ENCODE data around the gene LARGE2.

- TF ChIP-seq POLR2AphosphoS5 (IDR thresholded peaks at IDR 0.05) (no peak), POLR2A (IDR thresholded peaks at IDR 0.05) (no peak)
- TF ChIP-seq, protein P1, sequence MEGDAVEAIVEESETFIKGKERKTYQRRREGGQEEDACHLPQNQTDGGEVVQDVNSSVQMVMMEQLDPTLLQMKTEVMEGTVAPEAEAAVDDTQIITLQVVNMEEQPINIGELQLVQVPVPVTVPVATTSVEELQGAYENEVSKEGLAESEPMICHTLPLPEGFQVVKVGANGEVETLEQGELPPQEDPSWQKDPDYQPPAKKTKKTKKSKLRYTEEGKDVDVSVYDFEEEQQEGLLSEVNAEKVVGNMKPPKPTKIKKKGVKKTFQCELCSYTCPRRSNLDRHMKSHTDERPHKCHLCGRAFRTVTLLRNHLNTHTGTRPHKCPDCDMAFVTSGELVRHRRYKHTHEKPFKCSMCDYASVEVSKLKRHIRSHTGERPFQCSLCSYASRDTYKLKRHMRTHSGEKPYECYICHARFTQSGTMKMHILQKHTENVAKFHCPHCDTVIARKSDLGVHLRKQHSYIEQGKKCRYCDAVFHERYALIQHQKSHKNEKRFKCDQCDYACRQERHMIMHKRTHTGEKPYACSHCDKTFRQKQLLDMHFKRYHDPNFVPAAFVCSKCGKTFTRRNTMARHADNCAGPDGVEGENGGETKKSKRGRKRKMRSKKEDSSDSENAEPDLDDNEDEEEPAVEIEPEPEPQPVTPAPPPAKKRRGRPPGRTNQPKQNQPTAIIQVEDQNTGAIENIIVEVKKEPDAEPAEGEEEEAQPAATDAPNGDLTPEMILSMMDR (IDR thresholded peaks at IDR 0.05 in 8 of 11, conservative IDR thresholded peaks at IDR 0.05 in 3 of 11) = no peak
These were observed 25.4 kb downstream of the LARGE2 start for GRCh38 chr11:45947885-45948284.
